HG03432 (cell line): ENCODE results near the gene ERVH48-1.
"Not testable (repeated sequence)": the region's sequence is repeated elsewhere in the genome, so short reads cannot be mapped to it uniquely, and the experiment has no call there.

Experiments used
- ATAC-seq: cut with Tn5 transposase; IDR thresholded peaks from one replicate; pipeline ENCODE4 v1.9.1; 2021; ENCODE audit warnings: mild to moderate bottlenecking, moderate library complexity; ENCODE audit not compliant: unreplicated experiment

Gene ERVH48-1

GRCh38 chr21:42925114-42925926 lies at the start of gene ERVH48-1:
Gene ERVH48-1, minus strand, starts transcription at chr21:42925630. Its CDS starts 6,624 bp downstream, at chr21:42919006.
- no peak for ATAC-seq

GRCh38 chr21:42973991-42974831 lies 48.8 kb upstream of the ERVH48-1 start, which contains the start of gene PKNOX1:
Gene PKNOX1, plus strand, starts transcription at chr21:42974562. Its CDS starts 29,820 bp downstream, at chr21:43004382.
- peak; percentile 87 for ATAC-seq

GRCh38 chr21:42973309-42973990 lies 48.0 kb upstream of the ERVH48-1 start:
- ATAC-seq = no peak

GRCh38 chr21:42971897-42972275 lies 46.5 kb upstream of the ERVH48-1 start:
- no peak for ATAC-seq

GRCh38 chr21:42970946-42971653 lies 45.7 kb upstream of the ERVH48-1 start:
- no peak for ATAC-seq

GRCh38 chr21:42969193-42969600 lies 43.8 kb upstream of the ERVH48-1 start:
- no peak for ATAC-seq

GRCh38 chr21:42967616-42968015 lies 42.2 kb upstream of the ERVH48-1 start:
- not testable (repeated sequence) for ATAC-seq

GRCh38 chr21:42965211-42965560 lies 39.8 kb upstream of the ERVH48-1 start:
- ATAC-seq = no peak

GRCh38 chr21:42964546-42965210 lies 39.2 kb upstream of the ERVH48-1 start:
- no peak for ATAC-seq

- ATAC-seq = no peak
Measured at GRCh38 chr21:42964086-42964485, 38.7 kb upstream of the ERVH48-1 start.

GRCh38 chr21:42962380-42963007 lies 37.1 kb upstream of the ERVH48-1 start:
- no peak for ATAC-seq

- no peak for ATAC-seq
Measured at GRCh38 chr21:42959728-42960127, 34.3 kb upstream of the ERVH48-1 start.

GRCh38 chr21:42958122-42958521 lies 32.7 kb upstream of the ERVH48-1 start:
- not testable (repeated sequence) for ATAC-seq

GRCh38 chr21:42956824-42957630 lies 31.6 kb upstream of the ERVH48-1 start:
- ATAC-seq = peak; percentile 85

- ATAC-seq = not testable (repeated sequence)
Measured at GRCh38 chr21:42951193-42951592, 25.8 kb upstream of the ERVH48-1 start.

GRCh38 chr21:42949094-42949755 lies 23.8 kb upstream of the ERVH48-1 start:
- not testable (repeated sequence) for ATAC-seq

GRCh38 chr21:42942244-42942643 lies 16.8 kb upstream of the ERVH48-1 start:
- ATAC-seq = no peak

GRCh38 chr21:42941696-42942085 lies 16.3 kb upstream of the ERVH48-1 start:
- ATAC-seq = no peak
